H1 (cell line): ENCODE data around the gene ZDHHC17. TPM values are rescaled to one million over a fixed set of nuclear protein-coding genes. Genes with fewer than 3 reads are reported as not detected.

Experiments
- CTCF ChIA-PET: fragments of 300-600 bp; sonication (Branson Sonifier 250); formaldehyde crosslinking; loops from one replicate; lab custom pipeline; 2021; ENCODE audit not compliant: partially characterized antibody; lab: Charles Lee
- POLR2A ChIA-PET: fragments of 300-600 bp; sonication (Branson Sonifier 250); formaldehyde crosslinking; loops from one replicate; lab custom pipeline; 2021; ENCODE audit warnings: inconsistent platforms; ENCODE audit not compliant: partially characterized antibody; lab: Charles Lee
- DNase-seq, 2 experiments: peaks; one replicate each; pipeline versions ENCODE4 v3.0.0 to v3.0.0-alpha.2; 2010 to 2022; ENCODE audit warnings: low spot score in 2 of 2, low read depth in 1 of 2, mixed read lengths in 1 of 2
- FAIRE-seq: peaks from 2 replicates; lab custom pipeline; 2011; peaks lifted over from hg19 to GRCh38; lab: Jason Lieb, UNC
- H2AFZ ChIP-seq: 2 replicates; pipeline ENCODE4 v1.8.1; 2012; ENCODE audit warnings: low read length, inconsistent platforms
- H2AK5ac ChIP-seq: 2 replicates; pipeline ENCODE4 v1.6.1; 2013; ENCODE audit warnings: low read depth, low read length
- H2BK120ac ChIP-seq: replicated peaks from 2 replicates; pipeline ENCODE3; 2013; ENCODE audit warnings: low read depth, low read length, inconsistent platforms
- H2BK12ac ChIP-seq: 2 replicates; pipeline ENCODE4 v1.6.1; 2013; ENCODE audit warnings: low read depth, low read length
- H2BK15ac ChIP-seq: 2 replicates; pipeline ENCODE4 v1.6.1; 2013; ENCODE audit warnings: low read length
- H2BK20ac ChIP-seq: 2 replicates; pipeline ENCODE4 v1.6.1; 2013; ENCODE audit warnings: low read length
- H2BK5ac ChIP-seq: 2 replicates; pipeline ENCODE4 v1.6.1; 2013; ENCODE audit warnings: low read depth, low read length
- H3K14ac ChIP-seq: 2 replicates; pipeline ENCODE4 v1.6.1; 2013; ENCODE audit warnings: inconsistent platforms; ENCODE audit not compliant: insufficient read length
- H3K18ac ChIP-seq: 2 replicates; pipeline ENCODE4 v1.6.1; 2013; ENCODE audit warnings: low read length; ENCODE audit errors: extremely low read depth
- H3K23ac ChIP-seq: 2 replicates; pipeline ENCODE4 v1.6.1; 2013; ENCODE audit warnings: inconsistent platforms; ENCODE audit not compliant: insufficient read length
- H3K23me2 ChIP-seq: 2 replicates; pipeline ENCODE4 v1.6.1; 2013; ENCODE audit warnings: low read depth, low read length
- H3K27ac ChIP-seq: 2 replicates; pipeline ENCODE4 v1.6.1; 2011; ENCODE audit warnings: low read depth, low read length, inconsistent platforms
- H3K27me3 ChIP-seq, 4 experiments: replicated peaks in 1 of 4; 1 replicate in 1 of 4; 2 replicates in 3 of 4; pipeline versions ENCODE4 v1.6.1 to v1.8.1; 2011 to 2013; ENCODE audit warnings: low read length in 3 of 4, mild to moderate bottlenecking in 3 of 4, inconsistent platforms in 2 of 4, mixed read lengths in 2 of 4, moderate library complexity in 1 of 4; ENCODE audit not compliant: control insufficient read depth in 3 of 4, insufficient read depth in 3 of 4; ENCODE audit errors: extremely low read depth in 1 of 4
- H3K36me3 ChIP-seq, 4 experiments: 2 replicates each; pipeline versions ENCODE4 v1.6.1 to v1.8.1; 2011 to 2013; ENCODE audit warnings: mild to moderate bottlenecking in 4 of 4, low read length in 3 of 4, moderate library complexity in 2 of 4, control low read depth in 1 of 4, inconsistent platforms in 1 of 4; ENCODE audit not compliant: insufficient read depth in 4 of 4, control insufficient read depth in 2 of 4
- H3K4ac ChIP-seq: replicated peaks from 2 replicates; pipeline ENCODE3; 2013; ENCODE audit warnings: low read length, low read depth, mixed read lengths, inconsistent platforms; ENCODE audit not compliant: insufficient read length
- H3K4me1 ChIP-seq, 4 experiments: replicated peaks in 1 of 4; 1 replicate in 1 of 4; 2 replicates in 3 of 4; pipeline versions ENCODE4 v1.6.1 to v1.8.1; 2011 to 2013; ENCODE audit warnings: low read length in 3 of 4, inconsistent platforms in 2 of 4, mixed read lengths in 1 of 4; ENCODE audit not compliant: insufficient read depth in 4 of 4, control insufficient read depth in 3 of 4
- H3K4me2 ChIP-seq, 2 experiments: 2 replicates each; pipeline versions ENCODE4 v1.6.1 to v1.8.1; 2011 to 2013; ENCODE audit warnings: low read depth in 2 of 2, low read length in 2 of 2, control low read depth in 1 of 2, inconsistent platforms in 1 of 2, mild to moderate bottlenecking in 1 of 2; ENCODE audit not compliant: insufficient read depth in 1 of 2
- H3K4me3 ChIP-seq, 4 experiments: fragments of 200-600, 300-600 bp in 1 of 4; sonication (generic), shearing (Covaris generic), sonication (Bioruptor Twin) in 1 of 4; 2 replicates each; pipeline versions ENCODE4 v1.5.1 to v1.8.1; 2011 to 2016; ENCODE audit warnings: low read length in 4 of 4, low read depth in 3 of 4, control low read depth in 2 of 4, inconsistent platforms in 2 of 4, mild to moderate bottlenecking in 2 of 4, mixed read lengths in 1 of 4, moderate library complexity in 1 of 4; ENCODE audit not compliant: insufficient read depth in 2 of 4; ENCODE audit errors: extremely low read depth in 1 of 4
- H3K56ac ChIP-seq: replicated peaks from 2 replicates; pipeline ENCODE3; 2013; ENCODE audit warnings: low read depth, mild to moderate bottlenecking, mixed read lengths, low read length, inconsistent platforms; ENCODE audit not compliant: insufficient read length
- H3K79me1 ChIP-seq: 2 replicates; pipeline ENCODE4 v1.6.1; 2013; ENCODE audit warnings: low read depth, low read length, control low read depth
- H3K79me2 ChIP-seq, 2 experiments: 2 replicates each; pipeline versions ENCODE4 v1.6.1 to v1.8.1; 2012 to 2013; ENCODE audit warnings: low read length in 2 of 2, mild to moderate bottlenecking in 2 of 2, inconsistent platforms in 1 of 2; ENCODE audit not compliant: insufficient read depth in 2 of 2, control insufficient read depth in 1 of 2
- H3K9ac ChIP-seq, 4 experiments: replicated peaks in 1 of 4; 1 replicate in 1 of 4; 2 replicates in 3 of 4; pipeline versions ENCODE4 v1.6.1 to v1.8.1; 2011 to 2013; ENCODE audit warnings: low read depth in 3 of 4, low read length in 3 of 4, control low read depth in 2 of 4, mild to moderate bottlenecking in 2 of 4, moderate library complexity in 2 of 4, inconsistent platforms in 1 of 4; ENCODE audit errors: extremely low read depth in 1 of 4
- H3K9me3 ChIP-seq, 2 experiments: 2 replicates each; pipeline versions ENCODE4 v1.6.1 to v1.8.1; 2012 to 2013; ENCODE audit warnings: mild to moderate bottlenecking in 2 of 2, moderate library complexity in 2 of 2, control low read depth in 1 of 2, inconsistent platforms in 1 of 2, low read depth in 1 of 2, low read length in 1 of 2, mixed read lengths in 1 of 2; ENCODE audit not compliant: insufficient read depth in 2 of 2
- H4K20me1 ChIP-seq, 2 experiments: replicated peaks in 1 of 2; 2 replicates each; pipeline versions ENCODE3 to v1.8.1; 2011 to 2013; ENCODE audit warnings: inconsistent platforms in 2 of 2, low read length in 2 of 2, mild to moderate bottlenecking in 1 of 2; ENCODE audit not compliant: insufficient read depth in 2 of 2, control insufficient read depth in 1 of 2
- H4K5ac ChIP-seq: 2 replicates; pipeline ENCODE4 v1.6.1; 2013; ENCODE audit warnings: low read length, low read depth, mixed read lengths, inconsistent platforms; ENCODE audit not compliant: insufficient read length
- H4K8ac ChIP-seq: 2 replicates; pipeline ENCODE4 v1.8.0; 2013; ENCODE audit warnings: mild to moderate bottlenecking, moderate library complexity, low read length, inconsistent platforms; ENCODE audit not compliant: insufficient read depth; ENCODE audit errors: extremely low read depth
- H4K91ac ChIP-seq: replicated peaks from 2 replicates; pipeline ENCODE3; 2013; ENCODE audit warnings: low read length, mixed read lengths, inconsistent platforms; ENCODE audit not compliant: insufficient read length
- BRCA1 ChIP-seq: IDR thresholded peaks from 2 replicates; pipeline ENCODE4 v1.6.1; 2012; ENCODE audit warnings: low read depth, low read length, improper control_type of control experiment
- CTBP2 ChIP-seq: IDR thresholded peaks from 2 replicates; pipeline ENCODE4 v1.7.0; 2011; ENCODE audit warnings: borderline replicate concordance, mild to moderate bottlenecking, moderate library complexity, mixed read lengths, low read length; ENCODE audit not compliant: insufficient read depth, insufficient read length
- RBBP5 ChIP-seq: IDR thresholded peaks from 2 replicates; pipeline ENCODE4 v1.7.1; 2012; ENCODE audit warnings: low read depth, mild to moderate bottlenecking, inconsistent platforms, low read length, moderate library complexity, borderline replicate concordance
- RXRA ChIP-seq: IDR thresholded peaks from 2 replicates; pipeline ENCODE4 v1.6.1; 2011; ENCODE audit warnings: low read depth, mild to moderate bottlenecking, low read length, moderate library complexity; ENCODE audit not compliant: insufficient read depth
- polyA plus RNA-seq, 7 experiments: library from polyadenylated mRNA; depleted of rRNA in 3 of 7; stranded (reverse) in 5 of 7; unstranded in 2 of 7; fragments of >200 nt in 5 of 7; fragments of 200-250 nt in 2 of 7; gene quantifications; 1 replicate in 5 of 7; 2 replicates in 1 of 7; 4 replicates in 1 of 7; pipeline versions ENCODE4 v1.2.1 to v1.2.3, GENCODE V29; 2011 to 2013; ENCODE audit warnings: missing spikeins in 2 of 7, mixed read lengths in 2 of 7
- total RNA-seq: library from RNA; stranded (reverse); fragmentation: NEBNext Ultra II Directional; extraction: Animal tissue kit (Norgen Biotek cat#: 25700); gene quantifications from 2 replicates; pipeline ENCODE4 v1.2.1, GENCODE V29; 2021

ZDHHC17 gene
- total and polyA plus RNA-seq, 2 of the 8 experiments (the other 6 are each of a cell fraction or from before 2014, with no cell fraction given), result 27.6 to 28.9 TPM

GRCh38 chr12:76881142-76881541, 117.2 kb downstream of the ZDHHC17 start:
- DNase-seq (no peak), FAIRE-seq (no peak)
- Histone ChIP-seq H3K23me2 (peaks cover 4% of the 10 kb centered on the region; the same call in 1 of the 2 replicates), H3K79me2 (peaks cover 6 to 16% of the 10 kb centered on the region in 2 experiments), H3K56ac (no peak overlapping the region), H2AFZ (no peak overlapping the region), H4K5ac (no peak overlapping the region), H3K9me3 (no peaks in the 10 kb centered on the region), H2BK120ac (no peak overlapping the region), H3K4me1 (peaks cover 3 to 12% (median 8%) of the 10 kb centered on the region in 4 experiments; a peak in 6 of 7 replicates), H3K9ac (no peak overlapping the region), H2BK5ac (no peak overlapping the region), H3K23ac (no peak overlapping the region), H2BK12ac (no peak overlapping the region), H4K8ac (no peak overlapping the region), H2BK20ac (no peak overlapping the region), H3K18ac (no peak overlapping the region), H3K4me2 (no peak overlapping the region), H2AK5ac (no peak overlapping the region), H3K36me3 (no peaks in the 10 kb centered on the region), H3K79me1 (peaks cover 3% of the 10 kb centered on the region; the same call in 1 of the 2 replicates), H3K4ac (no peak overlapping the region), H3K4me3 (no peak overlapping the region), H3K27ac (no peak overlapping the region), H3K14ac (no peak overlapping the region), H3K27me3 (no peaks in the 10 kb centered on the region), H4K20me1 (peaks cover 1 to 3% of the 10 kb centered on the region in 2 experiments), H2BK15ac (no peak overlapping the region), H4K91ac (no peak overlapping the region)
- CTCF ChIA-PET, result interaction anchor here (2.1 to 2.4 kb wide), 2 partner anchors 15 to 130 kb away, joined by 7 to 9 read pairs; no protein-coding TSS in a partner anchor
- TF ChIP-seq BRCA1, result no peak
- no peak for TF ChIP-seq RBBP5
- no peak for TF ChIP-seq CTBP2
- no peak for TF ChIP-seq RXRA
- POLR2A ChIA-PET, result interaction anchor here (1.5 kb wide), 1 partner anchor 25 kb away, joined by 3 read pairs; no protein-coding TSS in a partner anchor
